K562 treated with DMSO at 1 percent for 48 hours (cell line): ENCODE results near the gene OFD1. TPM values are rescaled to one million over a fixed set of nuclear protein-coding genes. Genes with fewer than 3 reads are reported as not detected.

Source experiments
- total RNA-seq: library from RNA; unstranded; fragments of 300-600 nt; gene quantifications from 2 replicates; pipeline ENCODE4 v1.2.3, GENCODE V29; 2022; ENCODE audit warnings: low replicate concordance; ENCODE audit errors: extremely low read depth

Gene OFD1, protein sequence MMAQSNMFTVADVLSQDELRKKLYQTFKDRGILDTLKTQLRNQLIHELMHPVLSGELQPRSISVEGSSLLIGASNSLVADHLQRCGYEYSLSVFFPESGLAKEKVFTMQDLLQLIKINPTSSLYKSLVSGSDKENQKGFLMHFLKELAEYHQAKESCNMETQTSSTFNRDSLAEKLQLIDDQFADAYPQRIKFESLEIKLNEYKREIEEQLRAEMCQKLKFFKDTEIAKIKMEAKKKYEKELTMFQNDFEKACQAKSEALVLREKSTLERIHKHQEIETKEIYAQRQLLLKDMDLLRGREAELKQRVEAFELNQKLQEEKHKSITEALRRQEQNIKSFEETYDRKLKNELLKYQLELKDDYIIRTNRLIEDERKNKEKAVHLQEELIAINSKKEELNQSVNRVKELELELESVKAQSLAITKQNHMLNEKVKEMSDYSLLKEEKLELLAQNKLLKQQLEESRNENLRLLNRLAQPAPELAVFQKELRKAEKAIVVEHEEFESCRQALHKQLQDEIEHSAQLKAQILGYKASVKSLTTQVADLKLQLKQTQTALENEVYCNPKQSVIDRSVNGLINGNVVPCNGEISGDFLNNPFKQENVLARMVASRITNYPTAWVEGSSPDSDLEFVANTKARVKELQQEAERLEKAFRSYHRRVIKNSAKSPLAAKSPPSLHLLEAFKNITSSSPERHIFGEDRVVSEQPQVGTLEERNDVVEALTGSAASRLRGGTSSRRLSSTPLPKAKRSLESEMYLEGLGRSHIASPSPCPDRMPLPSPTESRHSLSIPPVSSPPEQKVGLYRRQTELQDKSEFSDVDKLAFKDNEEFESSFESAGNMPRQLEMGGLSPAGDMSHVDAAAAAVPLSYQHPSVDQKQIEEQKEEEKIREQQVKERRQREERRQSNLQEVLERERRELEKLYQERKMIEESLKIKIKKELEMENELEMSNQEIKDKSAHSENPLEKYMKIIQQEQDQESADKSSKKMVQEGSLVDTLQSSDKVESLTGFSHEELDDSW
- total RNA-seq, result not detected in 2 replicates

GRCh38 chrX:13734278-13735172 is at the start of gene OFD1, which contains the start of gene TRAPPC2:
Gene OFD1 (plus strand): TSS chrX:13734748. CDS start chrX:13735072, 324 bp downstream.
Gene TRAPPC2 (minus strand): TSS chrX:13734620. CDS start chrX:13719963, 14,657 bp downstream.

GRCh38 chrX:13688958-13689740 is 45.4 kb upstream of the OFD1 start, which contains the start of gene RAB9A:
Gene RAB9A (plus strand): TSS chrX:13689128. CDS start chrX:13708747, 19,619 bp downstream.

GRCh38 chrX:13816643-13817627 is 82.4 kb downstream of the OFD1 start, which contains the start of gene GPM6B:
Gene GPM6B (minus strand): TSS chrX:13817093. CDS start chrX:13816904, 189 bp downstream.

Other genes starting within 250 kb of the OFD1 start
- gene EGFL6, start 165.1 kb upstream of the OFD1 start, total RNA-seq, result not detected in 2 replicates
- gene TCEANC, start 81.6 kb upstream of the OFD1 start, total RNA-seq, result not detected in 2 replicates
- gene RAB9A, start 45.6 kb upstream of the OFD1 start, total RNA-seq, result not detected in 2 replicates
- gene TRAPPC2, start 128 bp upstream of the OFD1 start, total RNA-seq, result not detected in 2 replicates
- not detected in 2 replicates for gene GPM6B, start 82.3 kb downstream of the OFD1 start, total RNA-seq